Measurements from ENCODE around the gene CTAG1B.
"Not testable (repeated sequence)": the region's sequence is repeated elsewhere in the genome, so short reads cannot be mapped to it uniquely, and the experiment has no call there.

Gene CTAG1B

DNA sequence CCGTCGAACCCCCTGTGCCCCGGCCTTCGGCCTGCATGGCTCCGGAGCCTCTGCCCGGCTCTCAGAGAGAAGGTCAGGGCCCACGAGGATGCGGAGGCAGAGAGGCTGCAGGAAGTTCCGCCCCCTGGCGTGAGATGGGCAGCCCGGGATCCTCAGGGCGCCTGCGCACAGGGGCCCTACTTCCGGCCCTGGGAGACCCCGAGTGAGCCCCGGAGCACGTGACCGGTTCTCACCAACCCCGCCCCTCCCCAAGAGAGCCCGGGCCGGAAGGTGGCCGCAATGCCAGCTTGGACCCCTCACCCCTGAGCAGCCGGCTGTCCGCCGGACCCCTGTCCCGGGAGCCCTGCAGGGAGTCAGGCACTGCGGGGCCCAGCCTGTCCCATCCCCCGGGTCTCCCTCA lies at the start of gene CTAG1B:
Gene CTAG1B, minus strand, starts transcription at position 101 of the 400 bp plus-strand sequence. Its CDS starts 64 bp downstream, at position 37.
- not testable (repeated sequence) for DNase-seq

DNA sequence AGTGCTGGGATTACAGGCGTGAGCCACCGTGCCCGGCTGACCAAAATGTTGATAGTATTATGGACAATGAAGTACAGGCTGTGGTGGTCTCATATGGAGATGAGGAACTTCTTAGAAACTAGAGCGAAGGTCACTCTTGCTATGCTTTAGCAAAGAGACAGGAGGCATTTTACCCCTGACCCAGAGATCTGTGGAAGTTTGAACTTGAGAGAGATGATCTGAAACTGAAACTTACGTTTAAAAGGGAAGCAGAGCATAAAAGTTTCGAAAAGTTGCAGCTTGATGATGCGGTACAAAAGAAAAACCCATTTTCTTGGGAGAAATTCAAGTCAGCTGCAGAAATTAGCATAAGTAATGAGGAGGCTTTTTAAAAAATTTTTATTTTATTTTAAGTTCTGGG lies 42.8 kb upstream of the CTAG1B start:
- no peak for DNase-seq

DNA sequence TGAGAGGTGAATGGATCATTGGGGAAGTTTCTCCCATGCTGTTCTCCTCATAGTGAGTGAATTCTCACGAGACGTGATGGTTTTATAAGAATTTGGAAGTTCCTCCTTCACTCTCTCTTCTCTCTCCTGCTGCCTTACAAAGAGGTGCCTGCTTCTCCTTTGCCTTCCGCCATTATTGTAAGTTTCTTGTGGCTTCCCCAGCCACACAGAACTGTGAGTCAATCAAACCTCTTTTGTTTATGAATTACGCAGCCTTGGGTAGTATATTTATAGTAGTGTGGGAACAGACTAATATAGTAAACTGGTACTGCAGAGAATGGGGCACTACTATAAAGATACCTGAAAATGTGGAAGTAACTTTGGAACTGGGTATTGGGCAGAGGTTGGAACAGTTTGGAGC lies 42.1 kb upstream of the CTAG1B start:
- DNase-seq = no peak

GRCh38 chrX:154660541-154660940 lies 41.5 kb upstream of the CTAG1B start:
- no peak for DNase-seq

DNA sequence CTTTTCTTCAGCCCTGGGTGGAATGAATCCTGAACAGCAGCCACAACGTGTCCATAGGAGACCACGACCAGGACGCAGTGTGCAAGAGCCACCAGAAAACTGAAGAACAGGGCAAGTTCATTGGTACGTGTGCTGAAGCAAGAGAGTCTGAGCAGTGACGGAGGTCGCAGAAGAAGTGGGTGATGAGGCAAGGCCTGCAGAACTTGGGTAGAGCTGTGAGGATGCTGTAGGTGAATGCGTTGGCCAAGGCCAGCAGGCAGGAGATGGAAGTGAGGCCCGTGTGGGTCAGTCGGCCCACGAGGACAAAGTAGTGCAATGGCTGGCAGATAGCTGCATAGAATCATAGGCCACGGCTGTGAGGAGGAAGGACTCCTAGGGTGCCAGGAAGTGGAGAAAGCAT lies 39.9 kb upstream of the CTAG1B start:
- no peak for DNase-seq

DNA sequence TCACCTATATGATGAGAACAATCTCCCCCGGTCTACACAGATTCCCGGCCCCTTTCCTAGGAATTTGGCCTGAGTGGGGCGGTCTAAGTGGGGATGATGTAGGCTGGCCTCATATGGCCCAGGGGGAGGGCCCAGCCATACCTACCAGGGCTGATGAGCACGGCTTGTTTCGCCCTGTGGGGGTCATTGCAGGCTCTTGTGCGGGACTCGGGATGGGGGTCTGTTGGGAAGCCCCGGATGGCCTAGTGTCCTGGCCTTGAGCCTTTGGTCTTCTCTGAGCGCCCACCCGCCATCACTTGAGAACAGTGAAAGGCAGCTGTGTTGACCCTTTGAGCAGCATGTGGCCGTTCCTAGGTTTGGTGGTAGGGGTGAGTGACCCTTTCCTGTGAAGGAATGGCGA lies 39.1 kb upstream of the CTAG1B start:
- DNase-seq = no peak

- no peak for DNase-seq
These were observed 38.2 kb upstream of the CTAG1B start for GRCh38 chrX:154657226-154657805.

DNA sequence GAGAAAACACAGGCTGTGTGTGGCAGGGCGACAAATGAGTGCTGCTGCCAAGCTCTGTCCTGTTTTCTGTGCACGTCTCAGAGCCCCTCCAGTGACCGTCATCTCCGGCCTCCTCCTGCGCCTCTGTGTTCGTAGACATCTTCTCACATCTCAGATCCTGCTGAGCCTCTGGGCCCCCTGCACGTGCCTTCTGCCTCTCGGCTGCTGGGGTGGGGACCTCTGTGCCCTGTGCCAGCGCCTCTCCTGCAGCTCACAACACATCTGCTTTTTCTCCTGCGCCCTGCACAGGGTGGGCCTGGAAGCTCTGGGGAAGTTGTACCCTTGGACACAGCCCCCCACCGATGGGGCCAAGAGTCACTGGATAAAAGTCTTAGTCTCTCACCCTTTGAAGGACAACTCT lies 36.7 kb upstream of the CTAG1B start:
- DNase-seq = no peak

DNA sequence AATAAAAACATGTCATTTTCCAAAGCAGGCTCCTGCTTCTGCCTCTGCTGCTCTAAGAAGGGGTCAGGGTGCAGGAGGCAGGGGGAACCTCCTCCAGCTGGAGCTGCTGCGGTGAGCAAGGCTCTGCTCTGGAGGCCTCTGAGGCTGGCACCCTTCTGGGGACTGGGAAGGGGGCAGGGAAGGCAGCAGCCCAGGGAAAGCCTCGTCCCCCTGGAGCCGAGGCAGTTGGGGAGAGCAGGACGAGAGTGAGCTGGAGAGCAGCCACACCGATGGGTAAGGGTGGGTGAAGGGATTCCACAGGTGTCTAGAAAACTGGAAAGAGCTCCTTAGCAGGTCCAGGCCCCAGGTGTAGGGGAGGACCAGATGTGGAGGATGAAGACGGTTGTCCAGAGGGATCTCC lies 36.3 kb upstream of the CTAG1B start:
- no peak for DNase-seq

DNA sequence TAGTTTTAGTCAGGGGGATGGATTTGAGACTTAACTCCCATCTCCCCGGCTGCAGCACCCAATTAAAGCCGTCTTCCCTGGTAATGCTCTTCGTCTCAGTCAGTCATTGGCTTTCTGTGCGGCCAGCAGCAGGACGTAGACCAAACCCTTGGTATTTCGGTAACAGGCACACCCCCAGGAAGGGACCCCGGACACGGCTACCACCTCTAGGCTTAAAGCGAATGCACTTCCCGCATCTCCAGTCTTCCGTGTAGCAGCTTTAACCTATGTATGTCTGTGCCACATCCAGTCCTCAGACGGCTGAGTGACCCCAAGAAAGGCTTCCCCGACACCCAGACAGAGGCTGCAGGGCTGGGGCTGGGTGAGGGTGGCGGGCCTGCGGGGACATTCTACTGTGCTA lies 35.8 kb upstream of the CTAG1B start:
- no peak for DNase-seq

DNA sequence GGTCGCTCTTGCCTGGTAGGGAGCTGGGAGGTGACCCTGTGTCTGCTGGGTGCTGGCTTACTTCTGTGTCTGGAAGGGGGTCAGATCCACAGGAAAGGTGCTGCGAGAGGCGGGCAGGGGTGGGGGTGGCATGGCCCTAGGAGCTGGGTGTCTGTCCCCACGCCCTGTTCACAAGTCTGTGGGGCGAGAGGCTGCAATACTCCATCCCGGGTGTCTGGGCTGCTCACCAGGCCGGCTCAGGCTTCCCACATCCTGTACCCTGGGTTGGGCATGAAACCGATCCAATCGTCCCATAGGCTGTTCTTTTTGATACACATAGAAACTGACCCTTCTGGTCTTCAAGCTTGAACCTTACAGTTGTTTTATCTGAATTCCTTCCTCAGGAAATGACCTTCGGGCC lies 35.3 kb upstream of the CTAG1B start:
- no peak for DNase-seq

DNA sequence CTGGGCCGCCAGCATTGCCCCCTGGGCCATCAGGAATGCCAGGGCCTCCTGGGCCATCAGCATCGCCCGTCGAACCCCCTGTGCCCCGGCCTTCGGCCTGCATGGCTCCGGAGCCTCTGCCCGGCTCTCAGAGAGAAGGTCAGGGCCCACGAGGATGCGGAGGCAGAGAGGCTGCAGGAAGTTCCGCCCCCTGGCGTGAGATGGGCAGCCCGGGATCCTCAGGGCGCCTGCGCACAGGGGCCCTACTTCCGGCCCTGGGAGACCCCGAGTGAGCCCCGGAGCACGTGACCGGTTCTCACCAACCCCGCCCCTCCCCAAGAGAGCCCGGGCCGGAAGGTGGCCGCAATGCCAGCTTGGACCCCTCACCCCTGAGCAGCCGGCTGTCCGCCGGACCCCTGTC lies 34.3 kb upstream of the CTAG1B start, which contains the start of gene CTAG2:
Gene CTAG2, minus strand, starts transcription at position 167 of the 400 bp plus-strand sequence. Its CDS starts 64 bp downstream, at position 103.
- DNase-seq = not testable (repeated sequence)

DNA sequence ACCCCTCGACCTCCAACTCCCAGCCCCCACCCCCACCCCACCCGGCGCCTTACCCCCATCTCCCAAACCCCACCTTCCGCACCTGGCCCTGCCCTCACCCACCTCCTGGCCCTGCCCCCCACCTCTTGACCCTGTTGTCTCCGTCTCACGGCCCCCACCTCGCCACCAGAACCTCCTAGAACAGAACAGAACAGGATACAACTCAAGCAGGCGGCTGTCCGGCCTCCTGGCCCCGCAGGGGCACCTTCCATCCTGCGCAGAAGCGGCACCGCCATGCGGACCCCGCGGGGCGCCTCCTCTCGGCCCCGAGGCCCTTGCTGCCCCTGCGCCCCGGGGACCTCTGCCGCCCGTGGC lies 33.9 kb upstream of the CTAG1B start:
- no peak for DNase-seq

- no peak for DNase-seq
These were observed 33.4 kb upstream of the CTAG1B start for GRCh38 chrX:154652311-154653047.

GRCh38 chrX:154650221-154650510 lies 31.1 kb upstream of the CTAG1B start:
- no peak for DNase-seq

GRCh38 chrX:154649503-154650220 lies 30.6 kb upstream of the CTAG1B start:
- no peak for DNase-seq

- no peak for DNase-seq
These were observed 29.8 kb upstream of the CTAG1B start for GRCh38 chrX:154648931-154649330.

DNA sequence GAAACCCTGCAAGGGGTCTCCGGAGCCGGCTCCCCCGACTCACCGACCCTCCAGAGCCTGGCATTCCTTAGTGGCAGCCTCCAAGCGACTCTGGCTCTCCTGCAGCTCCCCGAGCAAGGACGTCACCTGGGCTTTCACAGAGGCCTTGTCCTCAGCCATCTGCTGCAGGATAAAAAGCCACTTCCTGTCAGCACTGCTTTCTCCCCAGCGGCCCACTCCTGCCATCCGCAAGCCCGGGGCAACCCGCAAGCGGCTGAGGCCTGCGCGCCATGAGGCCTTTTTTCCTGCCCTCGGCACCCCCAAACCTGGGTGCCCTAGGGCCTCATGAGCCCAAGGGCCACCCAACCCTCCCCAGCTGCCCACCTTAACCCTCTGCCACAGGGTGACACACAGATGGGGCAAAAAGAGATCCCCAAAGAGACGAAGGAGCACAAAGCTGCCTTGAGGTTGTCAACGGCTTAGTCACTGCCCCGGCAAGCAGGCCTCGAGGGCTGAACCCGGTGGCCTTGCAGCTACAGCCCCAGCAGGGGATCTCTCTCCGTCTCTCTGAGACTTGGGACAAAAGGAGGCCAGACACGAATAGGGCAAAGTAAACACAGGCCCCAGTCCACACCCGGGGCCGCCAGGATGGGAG lies 26.8 kb upstream of the CTAG1B start:
- not testable (repeated sequence) for DNase-seq

- not testable (repeated sequence) for DNase-seq
These were observed 24.6 kb upstream of the CTAG1B start for GRCh38 chrX:154643708-154644107.

- DNase-seq = not testable (repeated sequence)
These were observed 22.7 kb upstream of the CTAG1B start for GRCh38 chrX:154641740-154642139.

DNA sequence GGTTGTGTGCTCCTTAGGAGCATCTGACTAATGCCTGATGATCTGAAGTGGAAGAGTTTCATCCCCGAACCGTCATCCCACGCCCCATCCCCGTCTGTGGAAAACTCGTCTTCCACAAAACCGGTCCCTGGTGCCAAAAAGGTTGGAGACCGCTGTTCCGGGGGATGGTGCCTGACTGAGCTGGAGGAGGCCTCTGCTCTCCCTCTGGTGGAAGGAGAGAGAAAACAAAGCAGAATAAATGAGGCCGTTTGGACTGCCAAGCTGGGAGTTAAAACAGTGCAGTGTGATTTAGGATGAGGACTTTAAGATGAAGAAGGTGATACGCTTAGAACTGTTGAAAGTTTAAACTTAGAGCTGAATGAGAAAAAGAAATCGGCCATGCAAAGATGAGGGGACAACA lies 14.6 kb upstream of the CTAG1B start:
- DNase-seq = not testable (repeated sequence)

GRCh38 chrX:154630949-154631348 lies 11.9 kb upstream of the CTAG1B start:
- not testable (repeated sequence) for DNase-seq

DNA sequence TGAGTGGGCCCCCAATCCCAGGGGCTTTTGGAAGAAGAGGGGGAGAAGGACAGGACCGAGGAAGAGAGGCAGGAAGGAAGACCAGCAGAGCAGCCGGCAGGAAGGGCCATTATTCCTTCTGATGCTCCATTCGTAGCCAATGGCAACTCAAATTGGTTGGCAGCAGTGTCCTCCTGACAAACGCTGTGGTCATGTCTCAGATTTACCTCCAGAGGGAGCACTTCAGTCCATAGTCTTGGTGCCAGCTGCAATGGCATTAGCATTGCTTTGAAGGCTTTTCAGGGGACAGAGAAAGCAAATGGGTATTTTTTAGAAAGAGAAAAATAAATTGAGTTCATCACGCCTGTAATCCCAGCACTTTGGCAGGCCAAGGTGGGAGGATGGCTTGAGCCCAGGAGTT lies 9.9 kb upstream of the CTAG1B start:
- not testable (repeated sequence) for DNase-seq

All from NCI-H187 (cell line).